ENCODE results near the gene TCTN2. TPM values are rescaled to one million over a fixed set of nuclear protein-coding genes. Genes with fewer than 3 reads are reported as not detected.

TCTN2 gene
- total RNA-seq, 3 donors from 2014 or later (not counting 1 experiment from before 2014, with no cell fraction given) = 3.2 to 7.3 (median 4.6) TPM

GRCh38 chr12:123645380-123645779, 25.5 kb upstream of the TCTN2 start:
- Histone ChIP-seq H3K27me3 (ENCODE audit: control insufficient read depth, insufficient read depth, low read length) (no peaks in the 10 kb centered on the region), H3K4me3 (ENCODE audit: low read length) (no peak overlapping the region), H3K36me3 (ENCODE audit: control insufficient read depth, insufficient read depth, low read length) (peaks cover 33% of the 10 kb centered on the region), H3K27ac (ENCODE audit: low read length) (no peak overlapping the region), H3K4me1 (ENCODE audit: control insufficient read depth, insufficient read depth, low read length) (no peaks in the 10 kb centered on the region), H3K9me3 (ENCODE audit: control insufficient read depth, insufficient read depth, low read length) (no peaks in the 10 kb centered on the region)
- H3K4me3 Mint-ChIP-seq = no peak overlapping the region
- no peaks in the 10 kb centered on the region for H3K4me1 Mint-ChIP-seq
- no peak for ATAC-seq
- H3K27me3 Mint-ChIP-seq (ENCODE audit: low read depth in 2 of 2) = no peaks in the 10 kb centered on the region
- no peaks in the 10 kb centered on the region for H3K36me3 Mint-ChIP-seq
- no peak overlapping the region for H3K27ac Mint-ChIP-seq
- TF ChIP-seq CTCF (IDR thresholded peaks at IDR 0.05) = no peak
- no peak for DNase-seq
- no peaks in the 10 kb centered on the region for H3K9me3 Mint-ChIP-seq
- 96% methylated on average over 3 of the region's 3 CpGs for WGBS (ENCODE audit: insufficient coverage)
- intact Hi-C loops (cut with micrococcal nuclease) = no loop called here

- no peaks in the 10 kb centered on the region for H3K4me1 ChIP-seq (ENCODE audit: control insufficient read depth, insufficient read depth, low read length)
- peaks cover 33% of the 10 kb centered on the region for H3K36me3 ChIP-seq (ENCODE audit: control insufficient read depth, insufficient read depth, low read length)
- H3K27ac ChIP-seq (ENCODE audit: low read length) = no peak overlapping the region
- H3K27me3 ChIP-seq (ENCODE audit: control insufficient read depth, insufficient read depth, low read length) = no peaks in the 10 kb centered on the region
- no peak for TF ChIP-seq CTCF (IDR thresholded peaks at IDR 0.05)
- intact Hi-C loops (cut with micrococcal nuclease) = no loop called here
- H3K9me3 Mint-ChIP-seq = no peaks in the 10 kb centered on the region
- H3K9me3 ChIP-seq (ENCODE audit: control insufficient read depth, insufficient read depth, low read length) = no peaks in the 10 kb centered on the region
- H3K4me3 ChIP-seq (ENCODE audit: low read length) = no peak overlapping the region
- no peaks in the 10 kb centered on the region for H3K27me3 Mint-ChIP-seq (ENCODE audit: low read depth in 2 of 2)
- 98% methylated on average over 5 of the region's 5 CpGs for WGBS (ENCODE audit: insufficient coverage)
- H3K4me1 Mint-ChIP-seq = no peaks in the 10 kb centered on the region
- H3K4me3 Mint-ChIP-seq = no peak overlapping the region
- no peak overlapping the region for H3K27ac Mint-ChIP-seq
- ATAC-seq = no peak
- DNase-seq = no peak
- no peaks in the 10 kb centered on the region for H3K36me3 Mint-ChIP-seq
Measured at GRCh38 chr12:123645878-123646277, 25.0 kb upstream of the TCTN2 start.

GRCh38 chr12:123648401-123648800, 22.5 kb upstream of the TCTN2 start:
- no peaks in the 10 kb centered on the region for H3K9me3 ChIP-seq (ENCODE audit: control insufficient read depth, insufficient read depth, low read length)
- no peak overlapping the region for H3K27ac ChIP-seq (ENCODE audit: low read length)
- no peak overlapping the region for H3K4me3 Mint-ChIP-seq
- DNase-seq (no peak), ATAC-seq (no peak)
- no peaks in the 10 kb centered on the region for H3K9me3 Mint-ChIP-seq
- intact Hi-C loops (cut with micrococcal nuclease) = no loop called here
- peaks cover 6% of the 10 kb centered on the region for H3K36me3 Mint-ChIP-seq
- no peaks in the 10 kb centered on the region for H3K27me3 ChIP-seq (ENCODE audit: control insufficient read depth, insufficient read depth, low read length)
- H3K36me3 ChIP-seq (ENCODE audit: control insufficient read depth, insufficient read depth, low read length) = peaks cover 36% of the 10 kb centered on the region
- no peaks in the 10 kb centered on the region for H3K4me1 ChIP-seq (ENCODE audit: control insufficient read depth, insufficient read depth, low read length)
- TF ChIP-seq CTCF (IDR thresholded peaks at IDR 0.05) = no peak
- no peak overlapping the region for H3K4me3 ChIP-seq (ENCODE audit: low read length)
- no peak overlapping the region for H3K27ac Mint-ChIP-seq
- no peaks in the 10 kb centered on the region for H3K4me1 Mint-ChIP-seq
- H3K27me3 Mint-ChIP-seq (ENCODE audit: low read depth in 2 of 2) = no peaks in the 10 kb centered on the region
- 97% methylated on average over 5 of the region's 5 CpGs for WGBS (ENCODE audit: insufficient coverage)

- Mint-ChIP-seq H3K27ac (no peak overlapping the region), H3K4me1 (no peaks in the 10 kb centered on the region), H3K9me3 (no peaks in the 10 kb centered on the region), H3K4me3 (no peak overlapping the region), H3K27me3 (ENCODE audit: low read depth in 2 of 2) (no peaks in the 10 kb centered on the region), H3K36me3 (peaks cover 11% of the 10 kb centered on the region)
- peaks cover 33% of the 10 kb centered on the region for H3K36me3 ChIP-seq (ENCODE audit: control insufficient read depth, insufficient read depth, low read length)
- DNase-seq = no peak
- H3K4me1 ChIP-seq (ENCODE audit: control insufficient read depth, insufficient read depth, low read length) = no peaks in the 10 kb centered on the region
- no peaks in the 10 kb centered on the region for H3K27me3 ChIP-seq (ENCODE audit: control insufficient read depth, insufficient read depth, low read length)
- 98% methylated on average over 4 of the region's 4 CpGs for WGBS (ENCODE audit: insufficient coverage)
- no peak overlapping the region for H3K27ac ChIP-seq (ENCODE audit: low read length)
- no peaks in the 10 kb centered on the region for H3K9me3 ChIP-seq (ENCODE audit: control insufficient read depth, insufficient read depth, low read length)
- TF ChIP-seq CTCF (IDR thresholded peaks at IDR 0.05) = no peak
- no peak overlapping the region for H3K4me3 ChIP-seq (ENCODE audit: low read length)
- intact Hi-C loops (cut with micrococcal nuclease) = no loop called here
- no peak for ATAC-seq
Measured at GRCh38 chr12:123654129-123654701, 16.7 kb upstream of the TCTN2 start.

Measured in natural killer cell (primary cell).